GM12878 (cell line): ENCODE data around the gene LRRC47. TPM values are rescaled to one million over a fixed set of nuclear protein-coding genes. Genes with fewer than 3 reads are reported as not detected.

Experiments used
- ATAC-seq: fragments of 200-7000 bp; cut with Tn5 transposase; 3 replicates; pipeline ENCODE4 v1.9.1; 2020; ENCODE audit warnings: mild to moderate bottlenecking, moderate library complexity
- BruUV-seq: library from RNA; stranded (reverse); fragments of 400-500 nt; replicated peaks from 2 replicates; lab custom pipeline; 2021; lab: Mats Ljungman, UMichigan
- CTCF ChIA-PET: fragments of 300-600 bp; sonication (Branson Sonifier 250); formaldehyde crosslinking; extraction: SDS; loops from one replicate; lab custom pipeline; 2021; ENCODE audit warnings: inconsistent platforms; lab: Yijun Ruan, JAX
- POLR2A ChIA-PET: fragments of 350-600 bp; formaldehyde crosslinking; extraction: SDS; loops from one replicate; lab custom pipeline; 2021; ENCODE audit warnings: inconsistent platforms; lab: Charles Lee
- RAD21 ChIA-PET: fragments of 300-600 bp; sonication (Branson Sonifier 250); formaldehyde crosslinking; loops from one replicate; lab custom pipeline; 2023; ENCODE audit warnings: antibody characterized with exemption; ENCODE audit not compliant: unreplicated experiment; lab: Charles Lee
- SMC1A ChIA-PET: fragments of 300-600 bp; sonication (Branson Sonifier 250); formaldehyde crosslinking; loops from one replicate; lab custom pipeline; 2023; ENCODE audit not compliant: unreplicated experiment, uncharacterized antibody; lab: Charles Lee
- DNase-seq: peaks from one replicate; pipeline ENCODE4 v3.0.0-alpha.2; 2011; ENCODE audit warnings: low read depth, low spot score
- FAIRE-seq: peaks from 3 replicates; lab custom pipeline; 2011; peaks lifted over from hg19 to GRCh38; lab: Jason Lieb, UNC
- H2AFZ ChIP-seq: 2 replicates; pipeline ENCODE4 v1.6.0; 2011; ENCODE audit warnings: low read depth, low read length, control low read depth; ENCODE audit not compliant: control insufficient read depth
- H3K27ac ChIP-seq: 2 replicates; pipeline ENCODE4 v1.5.1; 2011; ENCODE audit warnings: control low read depth; ENCODE audit not compliant: control insufficient read depth, insufficient read depth
- H3K27me3 ChIP-seq, 2 experiments: replicated peaks in 1 of 2; 2 replicates each; pipeline versions ENCODE4 v1.6.0 to v1.6.1; 2011; ENCODE audit warnings: low read length in 1 of 2; ENCODE audit not compliant: control insufficient read depth in 2 of 2, insufficient read depth in 2 of 2
- H3K36me3 ChIP-seq, 2 experiments: 2 replicates each; pipeline ENCODE4 v1.5.1; 2011; ENCODE audit warnings: low read length in 1 of 2; ENCODE audit not compliant: control insufficient read depth in 2 of 2, insufficient read depth in 2 of 2
- H3K4me1 ChIP-seq: 2 replicates; pipeline ENCODE4 v1.6.1; 2011; ENCODE audit warnings: mild to moderate bottlenecking, low read length, moderate library complexity, mixed read lengths; ENCODE audit not compliant: control insufficient read depth, insufficient read depth
- H3K4me2 ChIP-seq: 2 replicates; pipeline ENCODE4 v1.6.0; 2011; ENCODE audit warnings: control low read depth; ENCODE audit not compliant: control insufficient read depth, insufficient read depth
- H3K4me3 ChIP-seq: fragments of 200-600 bp; sonication (generic); 2 replicates; pipeline ENCODE4 v1.5.1; 2016
- H3K79me2 ChIP-seq: 2 replicates; pipeline ENCODE4 v1.6.0; 2011; ENCODE audit warnings: low read length; ENCODE audit not compliant: control insufficient read depth, insufficient read depth
- H3K9ac ChIP-seq: 2 replicates; pipeline ENCODE4 v1.8.0; 2011; ENCODE audit warnings: low read length, control low read depth, mixed read lengths; ENCODE audit not compliant: control insufficient read depth, insufficient read depth
- H3K9me3 ChIP-seq: replicated peaks from 3 replicates; pipeline ENCODE4 v1.5.1; 2011; ENCODE audit warnings: mild to moderate bottlenecking, low read length; ENCODE audit not compliant: control insufficient read depth, insufficient read depth
- H4K20me1 ChIP-seq: 2 replicates; pipeline ENCODE4 v1.6.0; 2011; ENCODE audit not compliant: control insufficient read depth, insufficient read depth
- BACH1 ChIP-seq: fragments of 450-650 bp; IDR thresholded peaks from 2 replicates; pipeline ENCODE4 v1.6.1; 2017; ENCODE audit warnings: mild to moderate bottlenecking, borderline replicate concordance
- BMI1 ChIP-seq: fragments of 450-650 bp; IDR thresholded peaks from 2 replicates; pipeline ENCODE4 v1.6.1; 2016; ENCODE audit warnings: mild to moderate bottlenecking, moderate library complexity, borderline replicate concordance
- KAT2A ChIP-seq: conservative IDR thresholded peaks from 2 replicates; pipeline ENCODE4 v1.6.1; 2011; ENCODE audit warnings: low read depth, low read length; ENCODE audit not compliant: control insufficient read depth
- MYB ChIP-seq: fragments of 150-350 bp; IDR thresholded peaks from 2 replicates; pipeline ENCODE4 v1.6.1; 2014; ENCODE audit warnings: mild to moderate bottlenecking, low read depth, low read length, borderline replicate concordance
- MYC ChIP-seq: IDR thresholded peaks from 2 replicates; pipeline ENCODE4 v1.6.1; 2011; ENCODE audit warnings: mild to moderate bottlenecking, low read length, moderate library complexity, inconsistent platforms; ENCODE audit not compliant: insufficient read depth, insufficient replicate concordance, insufficient read length, severe bottlenecking
- NBN ChIP-seq: fragments of 450-650 bp; IDR thresholded peaks from 2 replicates; pipeline ENCODE4 v1.6.1; 2016
- NR2C2 ChIP-seq: IDR thresholded peaks from 2 replicates; pipeline ENCODE4 v1.6.1; 2011; ENCODE audit warnings: borderline replicate concordance, low read depth; ENCODE audit not compliant: control insufficient read depth, insufficient read length
- NR2F1 ChIP-seq: fragments of 450-650 bp; conservative IDR thresholded peaks from 2 replicates; pipeline ENCODE4 v1.6.1; 2017; ENCODE audit warnings: mild to moderate bottlenecking
- REST ChIP-seq: IDR thresholded peaks from 2 replicates; pipeline ENCODE4 v1.6.1; 2012; ENCODE audit warnings: mild to moderate bottlenecking, low read depth, low read length
- STAT3 ChIP-seq: IDR thresholded peaks from 2 replicates; pipeline ENCODE4 v1.6.1; 2011; ENCODE audit warnings: low read depth, low read length, improper control_type of control experiment
- TBL1XR1 ChIP-seq: IDR thresholded peaks from 2 replicates; pipeline ENCODE4 v1.6.1; 2012; ENCODE audit warnings: low read depth, low read length, improper control_type of control experiment
- WRNIP1 ChIP-seq: IDR thresholded peaks from 2 replicates; pipeline ENCODE4 v1.6.1; 2011; ENCODE audit warnings: low read depth, low read length, improper control_type of control experiment, borderline replicate concordance
- WGBS: methylation state at CpG from one replicate; pipeline ENCODE4 v1.1.6; 2016; ENCODE audit warnings: low lambda C conversion rate; ENCODE audit not compliant: insufficient replicate concordance, insufficient coverage; ENCODE audit errors: missing lambda C conversion rate; 5-methylcytosine and 5-hydroxymethylcytosine counted together
- in situ Hi-C: fragments of 300-500 bp; cut with MboI; formaldehyde crosslinking; loops from 9 replicates; pipeline ENCODE4 v1.14.3; 2018; ENCODE audit warnings: mixed read lengths
- intact Hi-C: fragments of 100-400 bp; cut with micrococcal nuclease; formaldehyde crosslinking; loops from one replicate; pipeline ENCODE4 v1.14.2; 2022; ENCODE audit not compliant: unreplicated experiment
- polyA plus RNA-seq, 11 experiments: library from polyadenylated mRNA; depleted of rRNA in 4 of 11; unstranded in 6 of 11; stranded (reverse) in 5 of 11; fragments of >200 nt; fragmentation: Nextera tagmentation in 4 of 11; fragmentation: Illumina TruSeq in 1 of 11; extraction: Ambion mirVana in 4 of 11; extraction: Trizol in 1 of 11; gene quantifications; 1 replicate in 1 of 11; 2 replicates in 10 of 11; pipeline versions ENCODE4 v1.2.1 to v1.2.3, GENCODE V29; 2011 to 2016; ENCODE audit warnings: inconsistent platforms in 2 of 11, missing spikeins in 2 of 11, low read depth in 1 of 11
- total RNA-seq, 4 experiments: library from RNA; depleted of rRNA in 3 of 4; stranded (reverse); fragments of >200 nt in 3 of 4; fragmentation: Illumina TruSeq in 1 of 4; extraction: Trizol in 1 of 4; gene quantifications; 2 replicates each; pipeline versions ENCODE4 v1.2.1 to v1.2.3, GENCODE V29; 2013 to 2021
- TF ChIP-seq, protein P1 (sequence below): fragments of 450-650 bp; conservative IDR thresholded peaks from 2 replicates; pipeline ENCODE4 v1.6.1; 2017; ENCODE audit warnings: mild to moderate bottlenecking, moderate library complexity

LRRC47 gene
- total and polyA plus RNA-seq, 10 of the 15 experiments (the other 5 are each of a cell fraction or from before 2014, with no cell fraction given) = 2.5 to 34.6 (median 18.2) TPM

GRCh38 chr1:3747903-3748302, 48.4 kb downstream of the LRRC47 start:
- WGBS = 60% methylated on average over 13 of the region's 13 CpGs
- ChIA-PET POLR2A (no interaction called here), CTCF (interaction anchor here (1.7 kb wide), 1 partner anchor 24 kb away, joined by 4 read pairs; no protein-coding TSS in a partner anchor), RAD21 (no interaction called here), SMC1A (no interaction called here)
- peaks cover 11% of the 10 kb centered on the region for H3K4me1 ChIP-seq
- no peak for FAIRE-seq
- H3K9me3 ChIP-seq = no peaks in the 10 kb centered on the region
- no TSS peak for BruUV-seq
- peak overlapping the region; percentile 70 for H3K4me3 ChIP-seq
- H3K27ac ChIP-seq = no peak overlapping the region
- no peaks in the 10 kb centered on the region for H3K79me2 ChIP-seq
- H4K20me1 ChIP-seq = no peaks in the 10 kb centered on the region
- H2AFZ ChIP-seq = peak overlapping the region; percentile 39; the same call in 1 of the 2 replicates
- ATAC-seq = no peak
- H3K27me3 ChIP-seq = no peaks in the 10 kb centered on the region
- H3K4me2 ChIP-seq = peak overlapping the region; percentile 87
- intact Hi-C loops = no loop called here
- no peak overlapping the region; the same call in 1 of the 2 replicates for H3K9ac ChIP-seq
- in situ Hi-C loops = no loop called here
- TF ChIP-seq KAT2A (no peak), REST (no peak), TBL1XR1 (no peak)
- H3K36me3 ChIP-seq = no peaks in the 10 kb centered on the region
- no peak for DNase-seq

DNA sequence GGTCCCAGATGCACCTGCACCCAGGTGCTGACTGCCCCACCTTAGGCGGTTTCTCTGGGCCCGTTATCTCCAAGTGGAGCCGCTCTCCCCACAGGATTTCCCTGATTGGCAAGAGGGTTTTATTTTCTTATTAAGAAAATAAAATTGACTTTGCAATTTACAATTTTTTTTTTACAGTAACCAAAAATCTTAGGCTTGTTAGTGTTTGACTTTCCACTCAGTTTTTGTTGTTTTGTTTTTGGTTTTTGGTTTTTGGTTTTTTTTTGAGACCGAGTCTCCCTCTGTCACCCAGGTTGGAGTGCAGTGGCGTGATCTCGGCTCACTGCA, 48.8 kb downstream of the LRRC47 start:
- in situ Hi-C loops = no loop called here
- peak overlapping the region; percentile 63 for H2AFZ ChIP-seq
- H3K36me3 ChIP-seq = no peaks in the 10 kb centered on the region; a peak in 1 of 4 replicates
- FAIRE-seq = no peak
- POLR2A ChIA-PET = no interaction called here
- WGBS = 39% methylated on average over 6 of the region's 6 CpGs
- CTCF ChIA-PET = interaction anchor here (1.7 kb wide), 1 partner anchor 24 kb away, joined by 4 read pairs; no protein-coding TSS in a partner anchor
- peak overlapping the region; percentile 54 for H3K9ac ChIP-seq
- peak overlapping the region; percentile 70 for H3K4me3 ChIP-seq
- H3K9me3 ChIP-seq = no peaks in the 10 kb centered on the region
- H3K4me1 ChIP-seq = peaks cover 11% of the 10 kb centered on the region
- peak overlapping the region; percentile 87 for H3K4me2 ChIP-seq
- intact Hi-C loops = no loop called here
- RAD21 ChIA-PET = no interaction called here
- BruUV-seq = no TSS peak
- no peaks in the 10 kb centered on the region for H3K79me2 ChIP-seq
- no peak for ATAC-seq
- H3K27me3 ChIP-seq = no peaks in the 10 kb centered on the region
- H4K20me1 ChIP-seq = no peaks in the 10 kb centered on the region
- no peak overlapping the region for H3K27ac ChIP-seq
- SMC1A ChIA-PET = no interaction called here
- DNase-seq = no peak
- no peak for TF ChIP-seq BACH1
- TF ChIP-seq, protein P1, sequence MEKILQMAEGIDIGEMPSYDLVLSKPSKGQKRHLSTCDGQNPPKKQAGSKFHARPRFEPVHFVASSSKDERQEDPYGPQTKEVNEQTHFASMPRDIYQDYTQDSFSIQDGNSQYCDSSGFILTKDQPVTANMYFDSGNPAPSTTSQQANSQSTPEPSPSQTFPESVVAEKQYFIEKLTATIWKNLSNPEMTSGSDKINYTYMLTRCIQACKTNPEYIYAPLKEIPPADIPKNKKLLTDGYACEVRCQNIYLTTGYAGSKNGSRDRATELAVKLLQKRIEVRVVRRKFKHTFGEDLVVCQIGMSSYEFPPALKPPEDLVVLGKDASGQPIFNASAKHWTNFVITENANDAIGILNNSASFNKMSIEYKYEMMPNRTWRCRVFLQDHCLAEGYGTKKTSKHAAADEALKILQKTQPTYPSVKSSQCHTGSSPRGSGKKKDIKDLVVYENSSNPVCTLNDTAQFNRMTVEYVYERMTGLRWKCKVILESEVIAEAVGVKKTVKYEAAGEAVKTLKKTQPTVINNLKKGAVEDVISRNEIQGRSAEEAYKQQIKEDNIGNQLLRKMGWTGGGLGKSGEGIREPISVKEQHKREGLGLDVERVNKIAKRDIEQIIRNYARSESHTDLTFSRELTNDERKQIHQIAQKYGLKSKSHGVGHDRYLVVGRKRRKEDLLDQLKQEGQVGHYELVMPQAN = no peak
- no peak for TF ChIP-seq WRNIP1
- TF ChIP-seq MYB = no peak
- 0 out of 2 replicates have a peak, but pooled peaks have one; percentile 28 for TF ChIP-seq NBN
- no peak for TF ChIP-seq BMI1
- TF ChIP-seq MYC = no peak
- TF ChIP-seq NR2C2 = no peak
- no peak for TF ChIP-seq NR2F1
- TF ChIP-seq STAT3 = no peak
